ENCODE results near the gene TNFRSF14. TPM values are rescaled to one million over a fixed set of nuclear protein-coding genes. Genes with fewer than 3 reads are reported as not detected.
A peak's percentile ranks its signal among the peaks of the same experiment; 100 is the strongest.
"Not testable (repeated sequence)": the region's sequence is repeated elsewhere in the genome, so short reads cannot be mapped to it uniquely, and the experiment has no call there.

Gene TNFRSF14
- total and polyA plus RNA-seq, 4 donors = 33.9 to 137 (median 72.4) TPM

DNA sequence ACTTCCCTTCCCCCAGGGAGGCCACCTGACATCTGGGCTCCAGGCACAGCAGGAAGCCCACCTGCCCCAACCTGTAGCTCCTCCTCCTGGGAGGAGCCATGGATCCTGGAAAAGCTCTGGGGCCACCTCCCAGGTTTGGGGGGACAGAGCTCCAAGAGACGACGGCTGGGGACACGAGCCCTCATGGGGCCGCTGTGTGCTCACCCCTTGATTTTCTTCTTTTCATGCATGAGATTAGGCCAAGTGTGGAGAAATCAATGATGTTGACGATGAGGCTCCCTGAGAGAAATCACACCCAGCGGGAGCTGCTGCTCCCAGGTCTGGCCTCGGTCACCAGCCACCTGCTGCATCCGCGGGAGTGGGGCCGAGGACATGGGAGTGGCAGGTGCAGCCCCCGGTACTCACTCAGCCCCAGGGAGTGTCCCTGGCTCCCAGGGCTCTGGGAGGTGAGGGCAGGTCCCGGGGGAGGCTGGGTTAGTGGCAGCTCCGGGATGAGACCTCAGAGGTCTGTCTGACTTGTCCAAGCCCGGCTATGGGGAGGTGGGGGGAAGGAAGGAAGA lies 8.7 kb downstream of the TNFRSF14 start:
- intact Hi-C loops (cut with DNase I) = no loop called here
- no peaks in the 10 kb centered on the region for H3K9me3 ChIP-seq (ENCODE audit: control insufficient read depth, low read length)
- no peaks in the 10 kb centered on the region for H3K27me3 ChIP-seq (ENCODE audit: control insufficient read depth in 1 of 2, insufficient read depth in 2 of 2, low read length in 1 of 2)
- no peaks in the 10 kb centered on the region for H3K4me1 ChIP-seq (ENCODE audit: control insufficient read depth in 1 of 2, insufficient read depth in 2 of 2, low read length in 2 of 2)
- no peaks in the 10 kb centered on the region for H3K36me3 ChIP-seq (ENCODE audit: control insufficient read depth in 1 of 2, insufficient read depth in 2 of 2, low read length in 1 of 2)
- no peak for ATAC-seq (ENCODE audit: low FRiP score)
- no peak for DNase-seq
- no peak overlapping the region for H3K27ac ChIP-seq (ENCODE audit: low read depth in 1 of 2, low read length in 2 of 2)
- no peak overlapping the region for H3K4me3 ChIP-seq (ENCODE audit: low read length in 2 of 2)
- 59 to 63% methylated on average over 14 of the region's 14 CpGs for WGBS, 2 donors

DNA sequence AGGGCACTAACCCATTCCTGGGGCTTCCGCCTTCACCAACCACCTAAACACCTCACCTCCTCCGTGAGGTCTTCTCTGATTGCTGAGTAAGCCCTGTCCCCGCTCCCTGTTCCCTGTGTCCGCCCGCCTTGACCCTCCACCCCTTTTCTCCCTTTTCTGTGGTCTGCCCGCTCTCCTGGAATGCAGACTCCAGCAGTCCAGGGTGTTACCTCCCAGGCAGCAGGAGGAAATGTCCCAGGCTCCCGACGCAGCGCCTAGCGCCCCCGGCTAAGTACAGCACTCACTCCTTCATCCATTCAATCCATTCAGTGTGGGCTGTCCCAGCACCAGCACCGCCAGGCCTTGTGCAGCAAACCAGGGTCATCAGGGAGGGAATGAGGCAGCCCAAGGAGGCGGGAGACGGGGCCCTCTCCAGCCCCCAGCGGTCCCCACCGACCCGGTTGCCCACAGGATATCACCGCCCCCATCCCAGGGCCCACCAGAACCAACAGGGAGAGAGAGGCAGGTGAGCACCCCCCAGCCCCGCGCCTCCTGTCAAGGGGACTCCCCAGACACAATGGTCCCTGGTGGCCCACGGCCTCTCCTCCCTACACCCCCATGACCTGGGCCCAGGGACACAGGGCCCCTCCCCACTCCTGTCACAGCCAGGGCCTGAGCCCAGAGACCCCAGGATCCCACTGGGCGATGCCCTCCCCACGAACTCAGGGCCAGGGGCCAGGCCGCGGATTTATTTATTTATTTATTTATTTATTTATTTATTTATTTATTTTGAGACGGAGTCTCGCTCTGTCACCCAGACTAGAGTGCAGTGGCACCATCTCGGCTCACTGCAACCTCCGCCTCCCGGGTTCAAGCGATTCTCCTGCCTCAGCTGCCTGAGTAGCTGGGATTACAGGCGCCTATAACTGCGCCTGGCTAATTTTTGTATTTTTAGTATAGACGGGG lies 10.2 kb downstream of the TNFRSF14 start:
- no peak for ATAC-seq (ENCODE audit: low FRiP score)
- 72 to 80% methylated on average over 34 of the region's 34 CpGs for WGBS, 2 donors

DNA sequence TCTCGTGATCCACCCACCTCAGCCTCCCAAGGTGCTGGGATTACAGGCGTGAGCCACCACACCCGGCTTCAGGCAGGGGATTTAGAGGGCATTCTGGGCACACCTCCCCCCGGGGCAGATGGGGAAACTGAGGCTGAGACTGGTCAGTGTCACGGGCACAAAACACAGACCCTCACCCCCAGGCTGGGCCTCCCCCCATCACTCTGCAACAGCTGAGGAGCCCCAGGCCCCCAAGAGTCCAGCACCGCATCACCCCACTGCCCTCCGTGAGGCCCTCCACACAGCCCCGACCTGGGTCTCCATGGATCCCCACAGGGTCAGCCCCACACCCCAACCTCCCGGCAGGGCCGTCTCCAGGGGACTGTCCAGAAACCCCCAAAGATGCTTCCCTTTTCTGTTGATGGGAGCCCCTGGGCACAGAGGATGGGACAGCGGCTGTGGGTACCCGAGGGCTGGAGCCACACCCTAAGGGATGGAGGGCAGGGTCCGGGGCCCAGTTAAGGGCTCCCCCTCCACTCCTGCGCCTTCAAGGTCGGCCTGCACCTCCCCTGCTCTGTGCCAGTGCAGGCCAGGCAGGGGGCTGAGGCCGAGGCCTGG lies 11.0 kb downstream of the TNFRSF14 start:
- WGBS, 2 donors = 84 to 88% methylated on average over 14 to 16 of the region's 16 CpGs
- Histone ChIP-seq H3K4me1 (ENCODE audit: control insufficient read depth in 1 of 2, insufficient read depth in 2 of 2, low read length in 2 of 2) (no peaks in the 10 kb centered on the region), H3K27me3 (ENCODE audit: control insufficient read depth in 1 of 2, insufficient read depth in 2 of 2, low read length in 1 of 2) (no peaks in the 10 kb centered on the region), H3K27ac (ENCODE audit: low read depth in 1 of 2, low read length in 2 of 2) (no peak overlapping the region), H3K4me3 (ENCODE audit: low read length in 2 of 2) (no peak overlapping the region), H3K36me3 (ENCODE audit: control insufficient read depth in 1 of 2, insufficient read depth in 2 of 2, low read length in 1 of 2) (no peaks in the 10 kb centered on the region), H3K9me3 (ENCODE audit: control insufficient read depth, low read length) (no peaks in the 10 kb centered on the region)
- no peak for DNase-seq
- no peak for ATAC-seq (ENCODE audit: low FRiP score)
- intact Hi-C loops (cut with DNase I) = no loop called here

More for the DNA sequence above, 10.2 kb downstream of the TNFRSF14 start:
- Histone ChIP-seq H3K4me3 (ENCODE audit: low read length in 2 of 2) (no peak overlapping the region), H3K36me3 (ENCODE audit: control insufficient read depth in 1 of 2, insufficient read depth in 2 of 2, low read length in 1 of 2) (no peaks in the 10 kb centered on the region), H3K27ac (ENCODE audit: low read depth in 1 of 2, low read length in 2 of 2) (no peak overlapping the region), H3K9me3 (ENCODE audit: control insufficient read depth, low read length) (no peaks in the 10 kb centered on the region), H3K4me1 (ENCODE audit: control insufficient read depth in 1 of 2, insufficient read depth in 2 of 2, low read length in 2 of 2) (no peaks in the 10 kb centered on the region), H3K27me3 (ENCODE audit: control insufficient read depth in 1 of 2, insufficient read depth in 2 of 2, low read length in 1 of 2) (no peaks in the 10 kb centered on the region)
- DNase-seq = no peak
- intact Hi-C loops (cut with DNase I) = no loop called here

DNA sequence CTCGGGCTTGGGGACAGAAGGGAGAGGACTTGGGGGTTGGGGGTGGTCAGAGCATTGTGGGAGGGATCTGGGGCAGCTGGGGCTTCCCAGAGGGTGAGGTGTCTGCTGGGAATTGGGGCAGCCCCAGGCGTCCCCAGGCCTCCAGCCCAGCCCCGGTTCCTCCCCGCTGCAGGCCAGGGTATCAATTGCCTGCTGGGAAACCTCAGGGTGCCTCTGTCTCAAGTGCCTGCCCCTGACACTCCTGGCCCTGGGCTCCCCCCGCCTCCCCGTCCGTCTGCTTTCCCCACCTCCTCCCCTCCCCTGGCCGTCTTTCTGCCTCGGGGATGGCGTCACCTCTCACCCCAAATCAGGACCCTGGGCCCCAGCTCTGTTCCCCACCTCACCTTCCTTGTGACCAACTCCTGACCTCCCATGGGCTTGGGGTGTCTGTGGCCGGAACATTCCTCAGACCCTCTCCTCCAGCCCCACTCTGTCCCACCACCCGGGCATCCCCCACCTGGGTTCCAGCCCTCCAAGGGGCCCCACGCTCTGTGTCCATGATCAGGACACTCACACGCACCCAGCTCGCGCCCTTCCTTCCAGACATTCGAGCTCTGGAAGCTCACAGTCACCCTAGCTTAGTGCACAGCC lies 12.1 kb downstream of the TNFRSF14 start:
- H3K4me1 ChIP-seq (ENCODE audit: control insufficient read depth in 1 of 2, insufficient read depth in 2 of 2, low read length in 2 of 2); H3K27me3 ChIP-seq (ENCODE audit: control insufficient read depth in 1 of 2, insufficient read depth in 2 of 2, low read length in 1 of 2); H3K4me3 ChIP-seq (ENCODE audit: low read length in 2 of 2); intact Hi-C loops (cut with DNase I); H3K9me3 ChIP-seq (ENCODE audit: control insufficient read depth, low read length); DNase-seq; H3K36me3 ChIP-seq (ENCODE audit: control insufficient read depth in 1 of 2, insufficient read depth in 2 of 2, low read length in 1 of 2); H3K27ac ChIP-seq (ENCODE audit: low read depth in 1 of 2, low read length in 2 of 2): not testable (repeated sequence)
- 55 to 60% methylated on average over 5 to 14 of the region's 17 CpGs for WGBS, 2 donors
- ATAC-seq (ENCODE audit: low FRiP score) = peak; percentile 4

DNA sequence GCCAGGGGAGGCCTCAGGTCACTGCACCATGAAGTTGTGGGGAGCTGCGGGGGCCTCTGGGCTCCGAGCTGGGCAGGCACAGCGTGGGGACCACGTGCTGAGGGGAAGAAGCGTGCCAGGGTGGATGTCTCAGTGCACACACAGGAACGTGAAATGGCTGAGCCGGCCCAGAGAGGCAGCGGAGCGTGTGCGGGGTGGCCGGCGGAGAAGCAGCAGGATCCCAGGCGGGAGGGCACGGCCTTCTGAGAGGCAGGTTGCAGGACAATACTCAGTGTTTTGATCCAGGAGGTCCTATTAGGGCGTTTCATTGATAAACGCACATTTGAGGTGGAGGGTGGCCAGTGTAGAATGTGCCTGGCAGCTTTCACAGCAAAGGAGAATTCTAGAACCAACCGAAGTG lies 12.9 kb downstream of the TNFRSF14 start:
- H3K4me1 ChIP-seq (ENCODE audit: control insufficient read depth in 1 of 2, insufficient read depth in 2 of 2, low read length in 2 of 2) = no peaks in the 10 kb centered on the region
- H3K4me3 ChIP-seq (ENCODE audit: low read length in 2 of 2) = no peak overlapping the region
- DNase-seq = no peak
- peaks cover 3% of the 10 kb centered on the region for H3K9me3 ChIP-seq (ENCODE audit: control insufficient read depth, low read length)
- intact Hi-C loops (cut with DNase I) = no loop called here
- H3K27me3 ChIP-seq (ENCODE audit: control insufficient read depth in 1 of 2, insufficient read depth in 2 of 2, low read length in 1 of 2) = no peaks in the 10 kb centered on the region
- H3K36me3 ChIP-seq (ENCODE audit: control insufficient read depth in 1 of 2, insufficient read depth in 2 of 2, low read length in 1 of 2) = no peaks in the 10 kb centered on the region
- no peak overlapping the region for H3K27ac ChIP-seq (ENCODE audit: low read depth in 1 of 2, low read length in 2 of 2)
- no peak for ATAC-seq (ENCODE audit: low FRiP score)
- 78% methylated on average over 14 to 17 of the region's 17 CpGs for WGBS, 2 donors

DNA sequence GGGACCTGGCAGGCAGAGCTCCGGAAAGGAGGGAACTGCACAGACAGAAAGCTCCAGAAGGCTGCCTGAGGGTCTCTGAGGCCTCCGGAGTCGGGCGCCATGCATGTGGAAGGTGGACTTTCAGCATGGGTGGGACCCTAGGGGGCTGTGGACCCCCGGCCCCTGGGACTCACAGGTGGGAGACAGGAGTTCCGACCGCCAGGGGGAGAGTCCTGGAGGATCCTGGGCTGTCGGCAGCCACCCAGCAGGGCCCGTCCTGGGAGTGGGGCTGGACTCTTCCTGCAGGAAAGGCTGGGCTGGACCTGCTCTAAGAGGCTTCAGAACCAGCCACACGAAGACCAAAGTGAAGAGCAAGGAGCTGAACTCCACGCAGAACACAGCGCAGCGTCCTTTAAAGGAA lies 13.5 kb downstream of the TNFRSF14 start:
- H3K4me1 ChIP-seq (ENCODE audit: control insufficient read depth in 1 of 2, insufficient read depth in 2 of 2, low read length in 2 of 2); intact Hi-C loops (cut with DNase I); DNase-seq; ATAC-seq (ENCODE audit: low FRiP score); H3K27ac ChIP-seq (ENCODE audit: low read depth in 1 of 2, low read length in 2 of 2); H3K4me3 ChIP-seq (ENCODE audit: low read length in 2 of 2); H3K27me3 ChIP-seq (ENCODE audit: control insufficient read depth in 1 of 2, insufficient read depth in 2 of 2, low read length in 1 of 2); H3K9me3 ChIP-seq (ENCODE audit: control insufficient read depth, low read length); H3K36me3 ChIP-seq (ENCODE audit: control insufficient read depth in 1 of 2, insufficient read depth in 2 of 2, low read length in 1 of 2): not testable (repeated sequence)
- WGBS, 2 donors = 81 to 86% methylated on average over 13 of the region's 13 CpGs

DNA sequence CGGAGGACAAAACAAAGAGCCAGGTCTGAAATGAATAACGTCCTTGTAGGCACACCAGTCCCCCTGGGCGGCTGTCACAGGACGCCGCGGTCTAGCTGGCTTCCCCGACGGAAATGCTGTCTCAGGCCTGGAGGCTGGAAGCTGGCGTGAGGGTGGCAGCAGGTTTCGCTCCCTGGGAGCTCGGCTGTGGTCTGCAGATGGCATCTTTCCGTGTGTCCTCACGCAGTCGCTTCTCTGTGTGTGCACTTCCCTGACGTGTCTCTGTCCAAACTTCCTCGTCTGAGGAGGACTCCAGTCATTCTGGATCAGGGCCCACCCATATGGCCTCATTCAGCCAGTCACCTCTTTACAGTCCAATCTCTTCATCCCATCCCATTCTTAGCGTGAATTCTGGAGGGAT lies 14.2 kb downstream of the TNFRSF14 start:
- no peak for ATAC-seq (ENCODE audit: low FRiP score)
- no peaks in the 10 kb centered on the region for H3K4me1 ChIP-seq (ENCODE audit: control insufficient read depth in 1 of 2, insufficient read depth in 2 of 2, low read length in 2 of 2)
- no peak overlapping the region for H3K4me3 ChIP-seq (ENCODE audit: low read length in 2 of 2)
- no peak for DNase-seq
- WGBS, 2 donors = 87% methylated on average over 17 of the region's 17 CpGs
- peaks cover 3% of the 10 kb centered on the region for H3K9me3 ChIP-seq (ENCODE audit: control insufficient read depth, low read length)
- intact Hi-C loops (cut with DNase I) = no loop called here
- H3K36me3 ChIP-seq (ENCODE audit: control insufficient read depth in 1 of 2, insufficient read depth in 2 of 2, low read length in 1 of 2) = no peaks in the 10 kb centered on the region
- H3K27me3 ChIP-seq (ENCODE audit: control insufficient read depth in 1 of 2, insufficient read depth in 2 of 2, low read length in 1 of 2) = no peaks in the 10 kb centered on the region
- H3K27ac ChIP-seq (ENCODE audit: low read depth in 1 of 2, low read length in 2 of 2) = no peak overlapping the region

DNA sequence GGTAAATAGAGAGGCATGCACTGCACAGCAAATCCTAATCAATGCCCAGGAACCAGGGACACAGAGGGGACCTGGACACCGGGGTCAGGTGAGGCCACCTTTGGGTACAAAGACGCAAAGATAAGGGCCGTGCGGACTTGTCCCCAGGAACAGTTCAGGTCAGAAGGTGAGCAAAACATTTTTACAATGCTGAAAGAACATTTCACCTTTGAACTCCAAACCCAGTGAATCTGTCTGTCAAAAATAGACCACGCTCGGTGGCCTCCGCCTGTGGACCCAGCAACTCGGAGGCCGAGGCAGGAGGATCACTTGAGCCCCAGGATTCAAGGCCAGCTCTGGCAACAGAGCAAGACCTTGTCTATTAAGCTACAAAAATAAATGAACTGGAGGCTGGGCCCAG lies 15.2 kb downstream of the TNFRSF14 start:
- H3K4me1 ChIP-seq (ENCODE audit: control insufficient read depth in 1 of 2, insufficient read depth in 2 of 2, low read length in 2 of 2) = no peaks in the 10 kb centered on the region
- ATAC-seq (ENCODE audit: low FRiP score) (no peak), DNase-seq (no peak)
- no peak overlapping the region for H3K4me3 ChIP-seq (ENCODE audit: low read length in 2 of 2)
- 88 to 93% methylated on average over 9 of the region's 9 CpGs for WGBS, 2 donors
- no peaks in the 10 kb centered on the region for H3K27me3 ChIP-seq (ENCODE audit: control insufficient read depth in 1 of 2, insufficient read depth in 2 of 2, low read length in 1 of 2)
- intact Hi-C loops (cut with DNase I) = no loop called here
- peaks cover 3% of the 10 kb centered on the region for H3K9me3 ChIP-seq (ENCODE audit: control insufficient read depth, low read length)
- H3K27ac ChIP-seq (ENCODE audit: low read depth in 1 of 2, low read length in 2 of 2) = no peak overlapping the region
- no peaks in the 10 kb centered on the region for H3K36me3 ChIP-seq (ENCODE audit: control insufficient read depth in 1 of 2, insufficient read depth in 2 of 2, low read length in 1 of 2)
